Thyroid gland (tissue), 4 donors: ENCODE data around the gene GPSM3. TPM values are rescaled to one million over a fixed set of nuclear protein-coding genes. Genes with fewer than 3 reads are reported as not detected.
A peak's percentile ranks its signal among the peaks of the same experiment; 100 is the strongest.

Experiments
- DNase-seq, 2 donors: peaks; one replicate each; pipeline ENCODE4 v3.0.0-alpha.2; 2019
- H3K27ac ChIP-seq, 3 donors: fragments of 200-600 bp; sonication (generic); 1 replicate in 2 of 3; 2 replicates in 1 of 3; pipeline ENCODE4 v1.5.1; 2016 to 2019; ENCODE audit warnings: mild to moderate bottlenecking in 1 of 3, moderate library complexity in 1 of 3
- H3K27me3 ChIP-seq: fragments of 200-600 bp; sonication (generic); one replicate; pipeline ENCODE4 v1.5.1; 2019
- H3K36me3 ChIP-seq, 2 donors: fragments of 200-600 bp; sonication (generic); one replicate each; pipeline ENCODE4 v1.5.1; 2016 to 2019
- H3K4me1 ChIP-seq, 2 donors: fragments of 200-600 bp; sonication (generic); one replicate each; pipeline ENCODE4 v1.5.1; 2017 to 2019
- H3K4me3 ChIP-seq, 3 donors: fragments of 200-600 bp; sonication (generic); replicated peaks in 1 of 3; 1 replicate in 2 of 3; 2 replicates in 1 of 3; pipeline ENCODE4 v1.5.1; 2016; ENCODE audit warnings: mild to moderate bottlenecking in 1 of 3
- H3K9me3 ChIP-seq: fragments of 200-600 bp; sonication (generic); one replicate; pipeline ENCODE4 v1.5.1; 2017
- CTCF ChIP-seq, 6 experiments: fragments of 200-600 bp in 3 of 6; fragments of 450-650 bp in 3 of 6; sonication (generic) in 3 of 6; IDR thresholded peaks; one replicate each; pipeline ENCODE4 v1.5.1; 2016 to 2019; ENCODE audit warnings: antibody characterized with exemption in 6 of 6, mild to moderate bottlenecking in 2 of 6, inconsistent platforms in 1 of 6, moderate library complexity in 1 of 6
- POLR2A ChIP-seq, 2 donors: fragments of 450-650 bp; IDR thresholded peaks; one replicate each; pipeline ENCODE4 v1.6.1; 2017; ENCODE audit warnings: antibody characterized with exemption in 2 of 2, mild to moderate bottlenecking in 2 of 2, moderate library complexity in 1 of 2
- WGBS, 2 donors: methylation state at CpG; one replicate each; pipeline ENCODE4 v1.1.5; 2017; 5-methylcytosine and 5-hydroxymethylcytosine counted together
- intact Hi-C: fragments of 100-400 bp; cut with DNase I; formaldehyde crosslinking; loops from one replicate; pipeline ENCODE4 v1.15.1; 2023
- total RNA-seq, 4 donors: library from RNA; depleted of rRNA; stranded (reverse); fragments of >200 nt; gene quantifications; one replicate each; pipeline ENCODE4 v1.2.3, GENCODE V29; 2016

The GPSM3 gene
- total RNA-seq, 4 donors from 2014 or later = 4.2 to 6.5 (median 5.5) TPM

- H3K4me3 ChIP-seq = peak overlapping the region; percentile 29 to 72 (median 62)
- H3K27me3 ChIP-seq = no peaks in the 10 kb centered on the region
- H3K36me3 ChIP-seq = peaks cover 5 to 14% of the 10 kb centered on the region in 2 donors
- no peaks in the 10 kb centered on the region for H3K9me3 ChIP-seq
- DNase-seq = no peak
- peak overlapping the region; percentile 90 to 96 (median 94) for H3K27ac ChIP-seq
- H3K4me1 ChIP-seq = peaks cover 27 to 40% of the 10 kb centered on the region in 2 donors
- 2 to 3% methylated on average over 24 of the region's 24 CpGs for WGBS, 2 donors
- no peak for TF ChIP-seq CTCF (IDR thresholded peaks at IDR 0.05)
- TF ChIP-seq POLR2A (IDR thresholded peaks at IDR 0.05) = no peak
- intact Hi-C loops = no loop called here
These were observed 13.6 kb downstream of the GPSM3 start for GRCh38 chr6:32178547-32179440.

- intact Hi-C loops = no loop called here
- no peak for TF ChIP-seq CTCF (IDR thresholded peaks at IDR 0.05)
- peak in 1 of 2 donors; percentile 61 for TF ChIP-seq POLR2A (IDR thresholded peaks at IDR 0.05)
- Histone ChIP-seq H3K4me1 (peaks cover 25 to 35% of the 10 kb centered on the region in 2 donors), H3K27ac (peak within 1 kb of the TSS; percentile 90 to 96 (median 94)), H3K27me3 (no peaks in the 10 kb centered on the region), H3K9me3 (no peaks in the 10 kb centered on the region), H3K36me3 (peaks cover 5 to 13% of the 10 kb centered on the region in 2 donors), H3K4me3 (peak within 1 kb of the TSS; percentile 29 to 96 (median 72))
- WGBS, 2 donors = 1% methylated on average over 33 of the region's 33 CpGs
- peak; percentile 99 for DNase-seq
These were observed 14.5 kb downstream of the GPSM3 start, which contains the start of gene RNF5 for GRCh38 chr6:32177788-32178546. Gene RNF5, plus strand, starts transcription at chr6:32178405. Its CDS starts 107 bp downstream, at chr6:32178512.

GRCh38 chr6:32177183-32177787 lies 15.2 kb downstream of the GPSM3 start:
- Histone ChIP-seq H3K27me3 (no peaks in the 10 kb centered on the region), H3K9me3 (no peaks in the 10 kb centered on the region), H3K27ac (peak overlapping the region; percentile 90 to 96 (median 94)), H3K36me3 (peaks cover 5 to 7% of the 10 kb centered on the region in 2 donors), H3K4me1 (peaks cover 25 to 35% of the 10 kb centered on the region in 2 donors), H3K4me3 (peak overlapping the region in 2 of 3 donors; percentile 21 to 96)
- TF ChIP-seq POLR2A (IDR thresholded peaks at IDR 0.05) (peak in 1 of 2 donors; percentile 68), CTCF (IDR thresholded peaks at IDR 0.05) (no peak)
- intact Hi-C loops = no loop called here
- DNase-seq = peak in 1 of 2 donors; percentile 41
- 1 to 2% methylated on average over 20 of the region's 20 CpGs for WGBS, 2 donors

GRCh38 chr6:32176476-32177182 lies 15.8 kb downstream of the GPSM3 start:
- Histone ChIP-seq H3K4me1 (peaks cover 25 to 35% of the 10 kb centered on the region in 2 donors), H3K27ac (peak overlapping the region; percentile 90 to 96 (median 94)), H3K36me3 (peaks cover 5 to 7% of the 10 kb centered on the region in 2 donors), H3K9me3 (no peaks in the 10 kb centered on the region), H3K4me3 (peak overlapping the region in 2 of 3 donors; percentile 21 to 96), H3K27me3 (no peaks in the 10 kb centered on the region)
- WGBS, 2 donors = 23 to 25% methylated on average over 5 of the region's 5 CpGs
- no peak for TF ChIP-seq POLR2A (IDR thresholded peaks at IDR 0.05)
- no peak for TF ChIP-seq CTCF (IDR thresholded peaks at IDR 0.05)
- DNase-seq = no peak
- intact Hi-C loops = no loop called here
